ENCODE measurements around the gene TRMT5. TPM values are rescaled to one million over a fixed set of nuclear protein-coding genes. Genes with fewer than 3 reads are reported as not detected.

Gene TRMT5
- total RNA-seq, 1 experiment from 2014 or later = 23.7 TPM

DNA sequence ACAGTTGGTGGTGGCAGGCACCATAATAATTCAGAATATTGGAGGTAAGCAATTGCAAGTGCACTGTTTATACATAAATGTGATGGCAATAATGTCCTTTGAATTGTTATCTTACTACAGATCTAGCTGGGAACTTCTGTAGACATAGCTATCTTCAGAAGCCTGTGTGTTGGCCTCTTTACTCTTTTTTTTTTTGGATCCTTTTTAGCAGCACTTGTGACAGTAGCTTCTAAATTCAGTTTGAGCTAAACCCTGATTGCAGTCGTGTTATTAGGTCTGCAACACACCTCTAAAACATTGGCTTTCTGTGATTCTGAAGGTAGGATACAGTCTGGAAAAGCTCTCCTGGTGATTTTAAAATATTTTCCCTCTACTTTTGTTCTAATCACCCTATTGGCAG is 38.7 kb upstream of the TRMT5 start:
- no peaks in the 10 kb centered on the region for H3K4me1 ChIP-seq (ENCODE audit: control insufficient read depth in 1 of 2, insufficient read depth in 2 of 2, low read length in 2 of 2)
- no peaks in the 10 kb centered on the region for H3K9me2 ChIP-seq (ENCODE audit: insufficient read depth)
- H3K27me3 ChIP-seq (ENCODE audit: insufficient read depth, low read length) = no peaks in the 10 kb centered on the region
- no peaks in the 10 kb centered on the region for H4K20me1 ChIP-seq (ENCODE audit: insufficient read depth)
- ChIA-PET POLR2A (no interaction called here), CTCF (no interaction called here), RAD21 (ENCODE audit: low non-redundant PET in 1 of 2, low total read pairs in 2 of 2, uncharacterized antibody in 2 of 2, unreplicated experiment in 2 of 2) (no interaction called here)
- ATAC-seq (no peak), DNase-seq (ENCODE audit: low read depth, low spot score) (no peak)
- no peak overlapping the region for H2AFZ ChIP-seq (ENCODE audit: low read depth, low read length, poor library complexity, severe bottlenecking)
- H3K27ac ChIP-seq (ENCODE audit: low read depth, low read length) = no peak overlapping the region
- no peaks in the 10 kb centered on the region for H3K36me3 ChIP-seq (ENCODE audit: control insufficient read depth in 1 of 2, insufficient read depth in 2 of 2, low read length in 2 of 2)
- TF ChIP-seq FOSL1 (IDR thresholded peaks at IDR 0.05; ENCODE audit: low read depth) (no peak), POLR2AphosphoS5 (IDR thresholded peaks at IDR 0.05; ENCODE audit: low read depth, low read length) (no peak), RAD21 (IDR thresholded peaks at IDR 0.05; ENCODE audit: low read depth) (no peak), EZH2 (IDR thresholded peaks at IDR 0.05) (no peak), ATF3 (IDR thresholded peaks at IDR 0.05) (no peak), SIN3A (IDR thresholded peaks at IDR 0.05; ENCODE audit: low read depth) (no peak)
- TF ChIP-seq, protein P1, sequence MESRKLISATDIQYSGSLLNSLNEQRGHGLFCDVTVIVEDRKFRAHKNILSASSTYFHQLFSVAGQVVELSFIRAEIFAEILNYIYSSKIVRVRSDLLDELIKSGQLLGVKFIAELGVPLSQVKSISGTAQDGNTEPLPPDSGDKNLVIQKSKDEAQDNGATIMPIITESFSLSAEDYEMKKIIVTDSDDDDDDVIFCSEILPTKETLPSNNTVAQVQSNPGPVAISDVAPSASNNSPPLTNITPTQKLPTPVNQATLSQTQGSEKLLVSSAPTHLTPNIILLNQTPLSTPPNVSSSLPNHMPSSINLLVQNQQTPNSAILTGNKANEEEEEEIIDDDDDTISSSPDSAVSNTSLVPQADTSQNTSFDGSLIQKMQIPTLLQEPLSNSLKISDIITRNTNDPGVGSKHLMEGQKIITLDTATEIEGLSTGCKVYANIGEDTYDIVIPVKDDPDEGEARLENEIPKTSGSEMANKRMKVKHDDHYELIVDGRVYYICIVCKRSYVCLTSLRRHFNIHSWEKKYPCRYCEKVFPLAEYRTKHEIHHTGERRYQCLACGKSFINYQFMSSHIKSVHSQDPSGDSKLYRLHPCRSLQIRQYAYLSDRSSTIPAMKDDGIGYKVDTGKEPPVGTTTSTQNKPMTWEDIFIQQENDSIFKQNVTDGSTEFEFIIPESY (IDR thresholded peaks at IDR 0.05; ENCODE audit: extremely low read depth, insufficient replicate concordance, low read length) = no peak
- no peaks in the 10 kb centered on the region for H3K9me3 ChIP-seq (ENCODE audit: control insufficient read depth in 1 of 2, insufficient read depth in 1 of 2, low read depth in 1 of 2, low read length in 2 of 2)
- intact Hi-C loops (cut with micrococcal nuclease) = no loop called here
- no TSS peak for BruUV-seq (replicated peaks)
- H3K9ac ChIP-seq (ENCODE audit: low read length) = no peak overlapping the region
- H3K4me3 ChIP-seq (replicated peaks in 1 of 2; ENCODE audit: low read depth in 1 of 2, low read length in 2 of 2) = no peak overlapping the region
- H3K79me2 ChIP-seq (ENCODE audit: insufficient read depth, low read length) = no peaks in the 10 kb centered on the region
- no peak overlapping the region for H3K4me2 ChIP-seq (ENCODE audit: low read length)

GRCh38 chr14:61003571-61003970 is 22.7 kb upstream of the TRMT5 start:
- Histone ChIP-seq H3K27ac (ENCODE audit: low read depth, low read length) (no peak overlapping the region), H4K20me1 (ENCODE audit: insufficient read depth) (no peaks in the 10 kb centered on the region), H3K9me2 (ENCODE audit: insufficient read depth) (no peaks in the 10 kb centered on the region), H3K9ac (ENCODE audit: low read length) (no peak overlapping the region), H3K79me2 (ENCODE audit: insufficient read depth, low read length) (no peaks in the 10 kb centered on the region), H3K4me1 (ENCODE audit: control insufficient read depth in 1 of 2, insufficient read depth in 2 of 2, low read length in 2 of 2) (no peaks in the 10 kb centered on the region), H3K4me2 (ENCODE audit: low read length) (no peak overlapping the region), H3K36me3 (ENCODE audit: control insufficient read depth in 1 of 2, insufficient read depth in 2 of 2, low read length in 2 of 2) (no peaks in the 10 kb centered on the region), H3K4me3 (replicated peaks in 1 of 2; ENCODE audit: low read depth in 1 of 2, low read length in 2 of 2) (no peak overlapping the region), H3K27me3 (ENCODE audit: insufficient read depth, low read length) (no peaks in the 10 kb centered on the region), H3K9me3 (ENCODE audit: control insufficient read depth in 1 of 2, insufficient read depth in 1 of 2, low read depth in 1 of 2, low read length in 2 of 2) (no peaks in the 10 kb centered on the region), H2AFZ (ENCODE audit: low read depth, low read length, poor library complexity, severe bottlenecking) (no peak overlapping the region)
- ChIA-PET POLR2A (no interaction called here), RAD21 (ENCODE audit: low non-redundant PET in 1 of 2, low total read pairs in 2 of 2, uncharacterized antibody in 2 of 2, unreplicated experiment in 2 of 2) (no interaction called here), CTCF (no interaction called here)
- DNase-seq (ENCODE audit: low read depth, low spot score) = no peak
- TF ChIP-seq POLR2AphosphoS5 (IDR thresholded peaks at IDR 0.05; ENCODE audit: low read depth, low read length) (no peak), ZFX (IDR thresholded peaks at IDR 0.05) (no peak), ZNF274 (IDR thresholded peaks at IDR 0.05; ENCODE audit: low read depth, low read length) (no peak), SP1 (IDR thresholded peaks at IDR 0.05; ENCODE audit: low read depth) (no peak), CEBPB (IDR thresholded peaks at IDR 0.05; ENCODE audit: low read depth) (no peak), CTCF (IDR thresholded peaks at IDR 0.05 in 2 of 3, conservative IDR thresholded peaks at IDR 0.05 in 1 of 3; ENCODE audit: borderline replicate concordance in 1 of 3, insufficient read depth in 1 of 3, low read depth in 2 of 3, low read length in 2 of 3) (no peak), POLR2A (IDR thresholded peaks at IDR 0.05; ENCODE audit: borderline replicate concordance, extremely low read depth, insufficient read depth, insufficient read length) (no peak), FOSL1 (IDR thresholded peaks at IDR 0.05; ENCODE audit: low read depth) (no peak), YY1 (IDR thresholded peaks at IDR 0.05; ENCODE audit: extremely low read depth, insufficient replicate concordance, low read depth, low read length) (no peak), EZH2 (IDR thresholded peaks at IDR 0.05) (no peak), CBX3 (IDR thresholded peaks at IDR 0.05; ENCODE audit: low read depth) (no peak)
- TF ChIP-seq, protein P1 (IDR thresholded peaks at IDR 0.05; ENCODE audit: extremely low read depth, insufficient replicate concordance, low read length) = no peak
- no TSS peak for BruUV-seq (replicated peaks)
- ATAC-seq = no peak
- intact Hi-C loops (cut with micrococcal nuclease) = no loop called here
